GM12892 (cell line): ENCODE measurements around the gene DOK6.

Source experiments
- POLR2A ChIP-seq: IDR thresholded peaks from 2 replicates; pipeline ENCODE4 v1.6.1; 2011; ENCODE audit warnings: low read depth, low read length, control low read depth
- POLR2AphosphoS5 ChIP-seq: IDR thresholded peaks from 2 replicates; pipeline ENCODE4 v1.6.1; 2011; ENCODE audit warnings: low read depth, low read length, control low read depth
- TAF1 ChIP-seq: IDR thresholded peaks from 2 replicates; pipeline ENCODE4 v1.6.1; 2011; ENCODE audit warnings: low read depth, mild to moderate bottlenecking, control low read depth, low read length, borderline replicate concordance

- TF ChIP-seq POLR2AphosphoS5 (no peak), TAF1 (no peak), POLR2A (no peak)
These were observed 92.2 kb downstream of the DOK6 start for GRCh38 chr18:69492861-69493260.
